ENCODE measurements around the gene IBSP.

IBSP gene

GRCh38 chr4:87838205-87838604, 38.9 kb downstream of the IBSP start:
- TF ChIP-seq CTCF (IDR thresholded peaks at IDR 0.05; ENCODE audit: insufficient read depth, low read length, poor library complexity, severe bottlenecking) (no peak), EZH2phosphoT487 (conservative IDR thresholded peaks at IDR 0.05; ENCODE audit: low read length) (no peak)
- H2AFZ ChIP-seq (ENCODE audit: low read depth, low read length, severe bottlenecking): no peak overlapping the region
- H3K9me2 ChIP-seq (replicated peaks; ENCODE audit: insufficient read depth, low read length): no peaks in the 10 kb centered on the region
- no peak overlapping the region for H3K27ac ChIP-seq (ENCODE audit: low read depth, low read length)
- no peaks in the 10 kb centered on the region for H3F3A ChIP-seq (ENCODE audit: insufficient read depth)
- H4K20me1 ChIP-seq (ENCODE audit: low read depth, low read length): no peaks in the 10 kb centered on the region
- H3K4me2 ChIP-seq (ENCODE audit: low read depth, low read length, poor library complexity, severe bottlenecking): no peak overlapping the region
- H3K36me3 ChIP-seq (ENCODE audit: low read length): no peaks in the 10 kb centered on the region
- no peaks in the 10 kb centered on the region for H3K9me3 ChIP-seq (ENCODE audit: insufficient read depth, low read length)
- no peaks in the 10 kb centered on the region for H3K27me3 ChIP-seq (ENCODE audit: low read length)
- H3K79me2 ChIP-seq (ENCODE audit: insufficient read depth, low read length): no peaks in the 10 kb centered on the region
- H3K4me3 ChIP-seq (ENCODE audit: insufficient read depth, low read length, poor library complexity, severe bottlenecking): no peak overlapping the region
- H3K9ac ChIP-seq (ENCODE audit: low read length): no peak overlapping the region

- H3K36me3 ChIP-seq (ENCODE audit: low read length): no peaks in the 10 kb centered on the region
- H3K9me3 ChIP-seq (ENCODE audit: insufficient read depth, low read length): no peaks in the 10 kb centered on the region
- no peaks in the 10 kb centered on the region for H3F3A ChIP-seq (ENCODE audit: insufficient read depth)
- no peak overlapping the region for H3K27ac ChIP-seq (ENCODE audit: low read depth, low read length)
- no peak overlapping the region for H2AFZ ChIP-seq (ENCODE audit: low read depth, low read length, severe bottlenecking)
- H4K20me1 ChIP-seq (ENCODE audit: low read depth, low read length): no peaks in the 10 kb centered on the region
- no peaks in the 10 kb centered on the region for H3K9me2 ChIP-seq (replicated peaks; ENCODE audit: insufficient read depth, low read length)
- no peaks in the 10 kb centered on the region for H3K27me3 ChIP-seq (ENCODE audit: low read length)
- H3K9ac ChIP-seq (ENCODE audit: low read length): no peak overlapping the region
- no peak overlapping the region for H3K4me3 ChIP-seq (ENCODE audit: insufficient read depth, low read length, poor library complexity, severe bottlenecking)
- TF ChIP-seq CTCF (IDR thresholded peaks at IDR 0.05; ENCODE audit: insufficient read depth, low read length, poor library complexity, severe bottlenecking) (no peak), EZH2phosphoT487 (conservative IDR thresholded peaks at IDR 0.05; ENCODE audit: low read length) (no peak)
- no peaks in the 10 kb centered on the region for H3K79me2 ChIP-seq (ENCODE audit: insufficient read depth, low read length)
- H3K4me2 ChIP-seq (ENCODE audit: low read depth, low read length, poor library complexity, severe bottlenecking): no peak overlapping the region
These were observed 39.7 kb downstream of the IBSP start for GRCh38 chr4:87838890-87839591.

GRCh38 chr4:87839592-87839946, 40.2 kb downstream of the IBSP start:
- no peaks in the 10 kb centered on the region for H3K36me3 ChIP-seq (ENCODE audit: low read length)
- no peaks in the 10 kb centered on the region for H3K27me3 ChIP-seq (ENCODE audit: low read length)
- no peaks in the 10 kb centered on the region for H3K79me2 ChIP-seq (ENCODE audit: insufficient read depth, low read length)
- H2AFZ ChIP-seq (ENCODE audit: low read depth, low read length, severe bottlenecking): no peak overlapping the region
- H3K27ac ChIP-seq (ENCODE audit: low read depth, low read length): no peak overlapping the region
- H4K20me1 ChIP-seq (ENCODE audit: low read depth, low read length): no peaks in the 10 kb centered on the region
- no peaks in the 10 kb centered on the region for H3K9me3 ChIP-seq (ENCODE audit: insufficient read depth, low read length)
- no peaks in the 10 kb centered on the region for H3F3A ChIP-seq (ENCODE audit: insufficient read depth)
- no peaks in the 10 kb centered on the region for H3K9me2 ChIP-seq (replicated peaks; ENCODE audit: insufficient read depth, low read length)
- TF ChIP-seq CTCF (IDR thresholded peaks at IDR 0.05; ENCODE audit: insufficient read depth, low read length, poor library complexity, severe bottlenecking) (no peak), EZH2phosphoT487 (conservative IDR thresholded peaks at IDR 0.05; ENCODE audit: low read length) (no peak)
- no peak overlapping the region for H3K4me2 ChIP-seq (ENCODE audit: low read depth, low read length, poor library complexity, severe bottlenecking)
- no peak overlapping the region for H3K4me3 ChIP-seq (ENCODE audit: insufficient read depth, low read length, poor library complexity, severe bottlenecking)
- H3K9ac ChIP-seq (ENCODE audit: low read length): no peak overlapping the region

Measured in SU-DHL-6 (cell line).